Measurements from ENCODE around the gene EXOC6B. TPM values are rescaled to one million over a fixed set of nuclear protein-coding genes. Genes with fewer than 3 reads are reported as not detected.

EXOC6B gene
- total and polyA plus RNA-seq, 10 of the 15 experiments (the other 5 are each of a cell fraction or from before 2014, with no cell fraction given) = 0.23 to 2.2 (median 1.2) TPM

GRCh38 chr2:72273384-72273783 is 552.4 kb downstream of the EXOC6B start:
- Histone ChIP-seq H2AFZ (ENCODE audit: control insufficient read depth, low read depth, low read length) (no peak overlapping the region), H3K9ac (ENCODE audit: control insufficient read depth, insufficient read depth, low read length) (no peak overlapping the region), H3K9me3 (replicated peaks; ENCODE audit: control insufficient read depth, insufficient read depth, low read length) (no peaks in the 10 kb centered on the region), H3K27ac (ENCODE audit: control insufficient read depth, insufficient read depth) (no peak overlapping the region), H4K20me1 (ENCODE audit: control insufficient read depth, insufficient read depth) (no peaks in the 10 kb centered on the region), H3K36me3 (ENCODE audit: control insufficient read depth in 2 of 2, insufficient read depth in 2 of 2, low read length in 1 of 2) (no peaks in the 10 kb centered on the region), H3K4me2 (ENCODE audit: control insufficient read depth, insufficient read depth) (no peak overlapping the region), H3K4me1 (ENCODE audit: control insufficient read depth, insufficient read depth, low read length) (no peaks in the 10 kb centered on the region), H3K4me3 (no peak overlapping the region), H3K27me3 (replicated peaks in 1 of 2; ENCODE audit: control insufficient read depth in 2 of 2, insufficient read depth in 2 of 2, low read length in 1 of 2) (no peaks in the 10 kb centered on the region), H3K79me2 (ENCODE audit: control insufficient read depth, insufficient read depth, low read length) (no peaks in the 10 kb centered on the region)
- no TSS peak for BruUV-seq (replicated peaks)
- intact Hi-C loops (cut with micrococcal nuclease; ENCODE audit: unreplicated experiment) (no loop called here), in situ Hi-C loops (cut with MboI) (no loop called here)
- CTCF ChIA-PET = no interaction called here
- TF ChIP-seq PAX8 (IDR thresholded peaks at IDR 0.05) (no peak), SREBF2 (IDR thresholded peaks at IDR 0.05; ENCODE audit: low read length) (no peak), PML (IDR thresholded peaks at IDR 0.05; ENCODE audit: low read length) (no peak), GABPA (IDR thresholded peaks at IDR 0.05; ENCODE audit: low read depth) (no peak), NR2C1 (IDR thresholded peaks at IDR 0.05) (no peak), EED (IDR thresholded peaks at IDR 0.05; ENCODE audit: low read depth) (no peak), ASH2L (IDR thresholded peaks at IDR 0.05; ENCODE audit: borderline replicate concordance, low read depth) (no peak), POU2F2 (IDR thresholded peaks at IDR 0.05; ENCODE audit: borderline replicate concordance, low read depth, low read length) (no peak), PRDM15 (CRISPR knock-in tag; IDR thresholded peaks at IDR 0.05) (no peak), ZNF24 (IDR thresholded peaks at IDR 0.05) (no peak), IKZF2 (IDR thresholded peaks at IDR 0.05) (no peak), SIN3A (IDR thresholded peaks at IDR 0.05; ENCODE audit: low read depth, low read length) (no peak), ETV6 (conservative IDR thresholded peaks at IDR 0.05 in 1 of 2, IDR thresholded peaks at IDR 0.05 in 1 of 2; ENCODE audit: borderline replicate concordance in 1 of 2, low read depth in 1 of 2) (no peak), CBFB (IDR thresholded peaks at IDR 0.05; ENCODE audit: low read depth) (no peak)
- TF ChIP-seq, protein P1, sequence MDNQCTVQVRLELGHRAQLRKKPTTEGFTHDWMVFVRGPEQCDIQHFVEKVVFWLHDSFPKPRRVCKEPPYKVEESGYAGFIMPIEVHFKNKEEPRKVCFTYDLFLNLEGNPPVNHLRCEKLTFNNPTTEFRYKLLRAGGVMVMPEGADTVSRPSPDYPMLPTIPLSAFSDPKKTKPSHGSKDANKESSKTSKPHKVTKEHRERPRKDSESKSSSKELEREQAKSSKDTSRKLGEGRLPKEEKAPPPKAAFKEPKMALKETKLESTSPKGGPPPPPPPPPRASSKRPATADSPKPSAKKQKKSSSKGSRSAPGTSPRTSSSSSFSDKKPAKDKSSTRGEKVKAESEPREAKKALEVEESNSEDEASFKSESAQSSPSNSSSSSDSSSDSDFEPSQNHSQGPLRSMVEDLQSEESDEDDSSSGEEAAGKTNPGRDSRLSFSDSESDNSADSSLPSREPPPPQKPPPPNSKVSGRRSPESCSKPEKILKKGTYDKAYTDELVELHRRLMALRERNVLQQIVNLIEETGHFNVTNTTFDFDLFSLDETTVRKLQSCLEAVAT (IDR thresholded peaks at IDR 0.05) = no peak
- TF ChIP-seq, protein P2, sequence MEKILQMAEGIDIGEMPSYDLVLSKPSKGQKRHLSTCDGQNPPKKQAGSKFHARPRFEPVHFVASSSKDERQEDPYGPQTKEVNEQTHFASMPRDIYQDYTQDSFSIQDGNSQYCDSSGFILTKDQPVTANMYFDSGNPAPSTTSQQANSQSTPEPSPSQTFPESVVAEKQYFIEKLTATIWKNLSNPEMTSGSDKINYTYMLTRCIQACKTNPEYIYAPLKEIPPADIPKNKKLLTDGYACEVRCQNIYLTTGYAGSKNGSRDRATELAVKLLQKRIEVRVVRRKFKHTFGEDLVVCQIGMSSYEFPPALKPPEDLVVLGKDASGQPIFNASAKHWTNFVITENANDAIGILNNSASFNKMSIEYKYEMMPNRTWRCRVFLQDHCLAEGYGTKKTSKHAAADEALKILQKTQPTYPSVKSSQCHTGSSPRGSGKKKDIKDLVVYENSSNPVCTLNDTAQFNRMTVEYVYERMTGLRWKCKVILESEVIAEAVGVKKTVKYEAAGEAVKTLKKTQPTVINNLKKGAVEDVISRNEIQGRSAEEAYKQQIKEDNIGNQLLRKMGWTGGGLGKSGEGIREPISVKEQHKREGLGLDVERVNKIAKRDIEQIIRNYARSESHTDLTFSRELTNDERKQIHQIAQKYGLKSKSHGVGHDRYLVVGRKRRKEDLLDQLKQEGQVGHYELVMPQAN (conservative IDR thresholded peaks at IDR 0.05) = no peak
- SMC1A ChIA-PET (ENCODE audit: uncharacterized antibody, unreplicated experiment) = no interaction called here
- DNase-seq (ENCODE audit: low read depth, low spot score) = no peak
- ATAC-seq = no peak
- POLR2A ChIA-PET = no interaction called here
- WGBS (ENCODE audit: insufficient coverage, insufficient replicate concordance, low lambda C conversion rate, missing lambda C conversion rate) = 0% methylated on average over 1 of the region's 1 CpG
- no peak for FAIRE-seq
- RAD21 ChIA-PET (ENCODE audit: unreplicated experiment) = no interaction called here

Measured in GM12878 (cell line).